HL-60 (cell line): Measurements from ENCODE around the gene P2RY12.

Experiments used
- DNase-seq, 2 experiments: peaks; one replicate each; pipeline ENCODE4 v3.0.0-alpha.2; 2010 to 2020; ENCODE audit warnings: low read depth in 1 of 2, low spot score in 1 of 2
- H3K27ac ChIP-seq: fragments of 250-450 bp; sonication (Bioruptor Pico); replicated peaks from 2 replicates; pipeline ENCODE4 v1.5.1; 2020; ENCODE audit warnings: mild to moderate bottlenecking, moderate library complexity
- H3K27me3 ChIP-seq: fragments of 250-450 bp; sonication (Bioruptor Pico); 2 replicates; pipeline ENCODE4 v1.5.1; 2021; ENCODE audit warnings: mild to moderate bottlenecking, moderate library complexity; ENCODE audit not compliant: insufficient read depth, poor library complexity, severe bottlenecking
- H3K4me3 ChIP-seq: replicated peaks from 2 replicates; pipeline ENCODE4 v1.5.1; 2011; ENCODE audit warnings: mild to moderate bottlenecking, control low read depth, low read length; ENCODE audit not compliant: insufficient read depth
- GABPA ChIP-seq: IDR thresholded peaks from 2 replicates; pipeline ENCODE4 v1.6.1; 2012; ENCODE audit warnings: low read depth
- POLR2AphosphoS5 ChIP-seq: IDR thresholded peaks from 2 replicates; pipeline ENCODE4 v1.6.1; 2012; ENCODE audit warnings: low read depth
- SPI1 ChIP-seq: IDR thresholded peaks from 2 replicates; pipeline ENCODE4 v1.6.1; 2012; ENCODE audit warnings: low read depth, mild to moderate bottlenecking, borderline replicate concordance
- TF ChIP-seq, protein P1 (sequence below): IDR thresholded peaks from one replicate; pipeline ENCODE4 v1.5.1; 2011; ENCODE audit warnings: low read length, control low read depth, inconsistent platforms; ENCODE audit not compliant: insufficient read depth
- TF ChIP-seq, protein P2 (sequence below): IDR thresholded peaks from 2 replicates; pipeline ENCODE4 v1.6.1; 2012; ENCODE audit warnings: low read depth; ENCODE audit not compliant: insufficient replicate concordance

P2RY12 gene

DNA sequence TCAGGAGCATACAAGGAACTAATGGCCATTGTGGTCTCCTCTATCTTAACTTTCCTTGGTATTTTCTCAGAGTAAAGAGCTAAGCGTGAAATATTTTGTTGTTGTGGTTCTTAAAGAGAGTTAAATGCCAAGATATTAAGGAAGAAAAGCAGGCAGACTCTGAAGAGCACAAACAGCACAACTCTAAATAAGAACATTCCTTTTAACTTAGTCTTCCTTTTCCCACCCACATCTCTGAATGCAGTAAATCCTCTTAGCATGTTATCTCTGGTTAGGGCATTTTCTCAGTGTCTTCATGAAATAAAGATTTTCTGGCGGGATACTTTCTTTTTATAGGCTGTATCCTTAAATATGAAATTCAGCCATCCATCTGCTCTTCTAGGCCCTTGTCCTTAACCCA lies 69.4 kb downstream of the P2RY12 start:
- no peak for DNase-seq
- Histone ChIP-seq H3K27ac (no peak overlapping the region), H3K4me3 (no peak overlapping the region), H3K27me3 (no peaks in the 10 kb centered on the region)
- TF ChIP-seq, protein P1, sequence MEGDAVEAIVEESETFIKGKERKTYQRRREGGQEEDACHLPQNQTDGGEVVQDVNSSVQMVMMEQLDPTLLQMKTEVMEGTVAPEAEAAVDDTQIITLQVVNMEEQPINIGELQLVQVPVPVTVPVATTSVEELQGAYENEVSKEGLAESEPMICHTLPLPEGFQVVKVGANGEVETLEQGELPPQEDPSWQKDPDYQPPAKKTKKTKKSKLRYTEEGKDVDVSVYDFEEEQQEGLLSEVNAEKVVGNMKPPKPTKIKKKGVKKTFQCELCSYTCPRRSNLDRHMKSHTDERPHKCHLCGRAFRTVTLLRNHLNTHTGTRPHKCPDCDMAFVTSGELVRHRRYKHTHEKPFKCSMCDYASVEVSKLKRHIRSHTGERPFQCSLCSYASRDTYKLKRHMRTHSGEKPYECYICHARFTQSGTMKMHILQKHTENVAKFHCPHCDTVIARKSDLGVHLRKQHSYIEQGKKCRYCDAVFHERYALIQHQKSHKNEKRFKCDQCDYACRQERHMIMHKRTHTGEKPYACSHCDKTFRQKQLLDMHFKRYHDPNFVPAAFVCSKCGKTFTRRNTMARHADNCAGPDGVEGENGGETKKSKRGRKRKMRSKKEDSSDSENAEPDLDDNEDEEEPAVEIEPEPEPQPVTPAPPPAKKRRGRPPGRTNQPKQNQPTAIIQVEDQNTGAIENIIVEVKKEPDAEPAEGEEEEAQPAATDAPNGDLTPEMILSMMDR: no peak

DNA sequence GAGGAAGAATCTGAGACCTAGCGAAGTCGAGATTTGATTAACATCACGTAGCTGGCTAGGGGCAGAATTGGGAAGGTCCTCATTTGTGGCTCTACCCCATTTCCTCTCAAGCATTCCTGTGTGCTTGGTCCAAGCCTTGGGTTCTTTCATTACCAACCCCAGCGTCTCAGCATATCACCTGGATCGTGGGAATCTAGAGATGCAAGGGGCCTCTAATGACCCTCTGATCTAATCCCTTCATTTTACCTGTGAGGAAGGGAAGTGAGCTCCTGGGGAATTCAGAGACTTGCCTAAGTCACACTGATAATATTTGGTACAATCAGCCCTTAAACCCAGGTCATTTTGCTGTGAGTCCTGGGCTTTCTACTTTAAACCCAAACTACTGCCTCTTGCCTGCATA lies 70.0 kb downstream of the P2RY12 start:
- H3K27ac ChIP-seq: no peak overlapping the region

DNA sequence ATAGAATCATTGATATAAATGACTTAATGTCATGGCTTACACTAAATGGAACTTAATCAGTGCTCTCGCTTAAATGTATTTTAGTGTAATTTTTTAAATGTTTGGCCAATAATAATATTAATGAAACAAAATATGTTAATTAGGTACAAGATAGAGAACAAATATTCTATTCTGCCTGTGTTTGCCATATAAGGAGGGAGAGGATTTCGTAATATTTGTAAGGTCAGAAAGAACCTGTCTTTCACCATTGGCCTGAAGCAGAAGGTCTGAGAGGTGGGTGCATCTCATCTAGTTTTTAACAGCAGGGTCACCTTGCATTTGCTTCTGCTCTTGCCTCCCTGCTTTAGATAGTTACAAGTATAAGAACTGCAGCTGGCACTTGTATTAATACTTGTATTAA lies 70.4 kb downstream of the P2RY12 start:
- no peak for DNase-seq
- Histone ChIP-seq H3K4me3 (no peak overlapping the region), H3K27me3 (no peaks in the 10 kb centered on the region), H3K27ac (no peak overlapping the region)
- TF ChIP-seq, protein P1: no peak
- TF ChIP-seq GABPA (no peak), SPI1 (no peak), POLR2AphosphoS5 (no peak)
- TF ChIP-seq, protein P2, sequence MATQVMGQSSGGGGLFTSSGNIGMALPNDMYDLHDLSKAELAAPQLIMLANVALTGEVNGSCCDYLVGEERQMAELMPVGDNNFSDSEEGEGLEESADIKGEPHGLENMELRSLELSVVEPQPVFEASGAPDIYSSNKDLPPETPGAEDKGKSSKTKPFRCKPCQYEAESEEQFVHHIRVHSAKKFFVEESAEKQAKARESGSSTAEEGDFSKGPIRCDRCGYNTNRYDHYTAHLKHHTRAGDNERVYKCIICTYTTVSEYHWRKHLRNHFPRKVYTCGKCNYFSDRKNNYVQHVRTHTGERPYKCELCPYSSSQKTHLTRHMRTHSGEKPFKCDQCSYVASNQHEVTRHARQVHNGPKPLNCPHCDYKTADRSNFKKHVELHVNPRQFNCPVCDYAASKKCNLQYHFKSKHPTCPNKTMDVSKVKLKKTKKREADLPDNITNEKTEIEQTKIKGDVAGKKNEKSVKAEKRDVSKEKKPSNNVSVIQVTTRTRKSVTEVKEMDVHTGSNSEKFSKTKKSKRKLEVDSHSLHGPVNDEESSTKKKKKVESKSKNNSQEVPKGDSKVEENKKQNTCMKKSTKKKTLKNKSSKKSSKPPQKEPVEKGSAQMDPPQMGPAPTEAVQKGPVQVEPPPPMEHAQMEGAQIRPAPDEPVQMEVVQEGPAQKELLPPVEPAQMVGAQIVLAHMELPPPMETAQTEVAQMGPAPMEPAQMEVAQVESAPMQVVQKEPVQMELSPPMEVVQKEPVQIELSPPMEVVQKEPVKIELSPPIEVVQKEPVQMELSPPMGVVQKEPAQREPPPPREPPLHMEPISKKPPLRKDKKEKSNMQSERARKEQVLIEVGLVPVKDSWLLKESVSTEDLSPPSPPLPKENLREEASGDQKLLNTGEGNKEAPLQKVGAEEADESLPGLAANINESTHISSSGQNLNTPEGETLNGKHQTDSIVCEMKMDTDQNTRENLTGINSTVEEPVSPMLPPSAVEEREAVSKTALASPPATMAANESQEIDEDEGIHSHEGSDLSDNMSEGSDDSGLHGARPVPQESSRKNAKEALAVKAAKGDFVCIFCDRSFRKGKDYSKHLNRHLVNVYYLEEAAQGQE: no peak

More for the DNA sequence above, 70.0 kb downstream of the P2RY12 start:
- no peaks in the 10 kb centered on the region for H3K27me3 ChIP-seq
- DNase-seq: no peak
- no peak overlapping the region for H3K4me3 ChIP-seq
- TF ChIP-seq, protein P1: no peak
- no peak for TF ChIP-seq GABPA
- TF ChIP-seq, protein P2: no peak
- TF ChIP-seq SPI1: no peak
- no peak for TF ChIP-seq POLR2AphosphoS5

DNA sequence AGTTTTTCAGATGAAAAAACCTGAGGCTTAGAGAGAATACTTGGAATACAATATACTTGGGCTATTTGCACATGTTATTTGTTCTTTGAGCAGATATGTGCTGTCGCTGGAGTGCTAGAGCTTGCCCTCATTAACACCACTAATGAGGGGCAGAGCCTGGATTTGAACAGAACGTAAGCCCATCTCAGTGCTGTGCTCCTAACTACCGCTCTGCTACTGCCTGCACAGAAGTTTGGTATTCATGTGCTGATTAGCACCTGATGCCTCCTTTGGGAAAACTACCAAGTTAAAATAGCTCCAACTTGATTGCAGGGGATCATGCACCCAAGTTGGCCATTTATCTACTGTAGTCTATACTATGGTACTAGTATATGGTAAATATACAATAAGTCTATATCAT lies 71.6 kb downstream of the P2RY12 start:
- Histone ChIP-seq H3K27me3 (no peaks in the 10 kb centered on the region), H3K27ac (no peak overlapping the region), H3K4me3 (no peak overlapping the region)
- TF ChIP-seq, protein P1: no peak
- DNase-seq: no peak
